ENCODE results near the gene ITGB5.

ITGB5 gene

GRCh38 chr3:124862006-124862405 lies 25.2 kb downstream of the ITGB5 start:
- no peak for DNase-seq (ENCODE audit: low read depth)

GRCh38 chr3:124861041-124861440 lies 26.1 kb downstream of the ITGB5 start:
- peak; percentile 18 for DNase-seq (ENCODE audit: low read depth)

GRCh38 chr3:124860599-124860998 lies 26.6 kb downstream of the ITGB5 start:
- DNase-seq (ENCODE audit: low read depth), result peak; percentile 84

DNA sequence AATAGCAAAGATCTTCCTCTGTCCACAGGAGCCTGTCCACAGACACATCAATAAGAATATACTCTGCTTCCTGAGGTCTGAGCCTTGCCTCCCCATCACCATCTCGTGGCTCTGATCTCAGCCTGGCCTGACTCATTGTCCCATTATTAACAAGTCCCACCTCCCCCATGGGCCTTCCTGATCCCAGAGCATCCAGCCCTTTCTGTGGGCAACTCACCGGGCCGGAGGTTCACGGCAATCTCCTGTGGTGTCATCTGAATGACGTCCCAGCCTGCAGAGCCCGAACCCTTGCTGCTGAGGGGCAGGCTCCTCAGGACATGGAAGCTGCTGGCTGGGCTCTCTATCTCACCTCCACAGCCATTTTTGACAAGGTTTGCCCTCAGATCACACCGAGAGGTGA lies 28.1 kb downstream of the ITGB5 start:
- DNase-seq (ENCODE audit: low read depth), result no peak

DNA sequence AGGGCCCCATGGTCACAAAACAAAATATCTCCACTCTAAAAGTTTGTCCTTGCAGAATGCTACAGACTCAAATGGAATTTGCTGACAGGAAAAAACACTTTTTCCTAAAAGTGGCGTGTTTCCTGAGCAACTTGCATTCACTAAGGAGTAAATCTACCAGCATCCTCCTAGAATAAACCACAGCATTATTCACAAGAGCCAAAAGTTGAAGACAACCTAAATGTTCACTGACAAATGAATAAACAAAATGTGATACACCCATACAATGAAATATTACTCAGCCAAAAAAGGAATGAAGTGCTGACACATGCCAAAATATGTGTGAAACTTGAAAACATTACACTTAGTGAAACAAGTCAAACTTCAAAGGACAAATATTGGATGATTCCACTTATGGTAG lies 28.9 kb downstream of the ITGB5 start:
- DNase-seq (ENCODE audit: low read depth), result no peak

- no peak for DNase-seq (ENCODE audit: low read depth)
Measured at GRCh38 chr3:124856677-124857076, 30.5 kb downstream of the ITGB5 start.

DNA sequence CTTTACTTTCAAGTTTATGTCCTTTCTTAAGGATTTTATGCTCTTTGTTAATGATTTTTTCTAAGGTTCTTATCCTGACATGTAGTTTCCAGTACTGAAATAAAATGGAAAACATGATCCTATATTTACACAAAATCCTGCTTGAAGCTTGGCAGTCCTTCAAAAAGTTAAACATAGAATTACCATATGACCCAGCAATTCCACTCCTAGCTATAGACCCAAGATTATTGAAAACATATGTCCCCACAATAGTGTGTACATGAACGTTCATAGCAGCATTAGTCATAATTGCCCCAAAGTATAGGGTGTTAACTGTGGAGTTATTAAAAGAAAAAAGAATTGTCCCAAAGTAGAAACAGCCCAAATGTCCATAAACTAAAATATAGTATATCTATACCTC lies 33.2 kb downstream of the ITGB5 start:
- peak; percentile 74 for DNase-seq (ENCODE audit: low read depth)

DNA sequence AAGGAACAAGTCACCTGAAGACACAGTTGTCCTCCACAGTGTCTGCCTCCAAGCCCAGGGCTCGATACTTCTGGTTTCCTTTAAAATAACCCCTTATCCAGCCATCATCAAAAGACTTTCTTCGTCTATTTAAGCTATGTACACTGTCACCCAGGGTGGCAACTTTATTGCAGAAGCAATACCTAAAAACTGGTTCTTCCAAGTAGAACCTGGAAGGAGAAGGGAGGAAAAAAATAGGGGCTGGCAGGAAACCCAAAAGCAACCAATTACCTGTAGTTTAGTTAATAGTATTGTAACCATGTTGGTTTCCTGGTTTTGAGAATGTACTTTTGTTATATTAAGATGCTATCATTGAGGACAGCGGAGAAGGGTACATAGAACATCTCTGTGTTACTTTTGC lies 33.7 kb downstream of the ITGB5 start:
- DNase-seq (ENCODE audit: low read depth), result no peak

DNA sequence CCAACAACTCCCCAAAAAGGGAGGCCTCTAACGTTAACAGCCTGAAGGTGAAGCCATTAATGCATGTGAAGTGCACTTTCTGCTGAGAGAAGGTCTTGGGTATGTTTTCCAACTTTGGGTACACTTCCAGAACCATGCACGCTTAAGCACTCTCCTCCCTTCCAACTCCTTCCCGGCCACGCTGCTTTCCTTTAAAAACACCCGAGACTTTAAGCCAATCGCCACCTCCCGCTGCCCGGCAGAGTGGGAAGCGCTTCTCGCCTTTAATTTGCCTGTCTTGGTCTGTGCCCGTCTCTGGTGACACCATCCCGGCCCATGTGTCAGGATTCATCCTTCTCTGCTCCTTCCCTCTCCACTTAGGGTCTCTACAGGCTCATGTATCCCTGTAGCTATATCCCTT lies 35.3 kb downstream of the ITGB5 start:
- DNase-seq (ENCODE audit: low read depth), result no peak

DNA sequence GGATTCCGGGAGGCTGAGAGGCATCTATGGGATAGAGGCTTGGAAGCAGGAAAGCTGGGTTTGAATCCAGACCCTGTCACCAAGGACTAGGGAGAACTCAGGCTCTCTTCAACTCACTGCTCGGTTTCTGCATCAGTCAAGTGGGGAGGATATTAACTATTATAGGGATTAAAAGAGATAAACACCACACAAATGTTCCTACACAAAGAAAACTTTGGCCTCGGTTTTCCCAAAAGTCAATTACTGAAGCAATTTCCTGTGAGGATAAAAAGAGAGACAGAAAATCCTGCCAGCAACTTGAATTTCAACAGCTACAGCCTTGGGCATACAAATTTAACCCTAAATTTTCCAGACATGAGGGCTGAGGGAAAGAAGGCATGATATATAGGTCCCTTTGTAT lies 36.0 kb downstream of the ITGB5 start:
- DNase-seq (ENCODE audit: low read depth), result no peak

DNA sequence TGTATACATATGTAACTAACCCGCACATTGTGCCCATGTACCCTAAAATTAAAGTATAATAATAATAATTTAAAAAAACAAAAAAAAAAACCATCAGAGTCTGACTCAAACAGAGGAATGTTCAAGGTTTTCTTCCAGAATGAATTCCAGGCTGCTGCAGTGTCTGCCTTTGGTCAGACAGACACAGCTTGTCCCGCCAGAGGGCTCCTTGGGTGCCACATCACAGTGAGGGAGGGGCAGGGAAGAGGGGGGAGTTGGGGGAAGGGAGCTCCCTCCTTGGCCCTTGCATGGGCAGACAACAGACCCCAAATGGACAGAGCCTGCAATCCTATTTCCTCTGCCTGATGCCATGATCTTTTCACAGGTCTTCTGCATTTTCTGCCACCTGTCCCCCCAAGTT lies 36.5 kb downstream of the ITGB5 start:
- no peak for DNase-seq (ENCODE audit: low read depth)

DNA sequence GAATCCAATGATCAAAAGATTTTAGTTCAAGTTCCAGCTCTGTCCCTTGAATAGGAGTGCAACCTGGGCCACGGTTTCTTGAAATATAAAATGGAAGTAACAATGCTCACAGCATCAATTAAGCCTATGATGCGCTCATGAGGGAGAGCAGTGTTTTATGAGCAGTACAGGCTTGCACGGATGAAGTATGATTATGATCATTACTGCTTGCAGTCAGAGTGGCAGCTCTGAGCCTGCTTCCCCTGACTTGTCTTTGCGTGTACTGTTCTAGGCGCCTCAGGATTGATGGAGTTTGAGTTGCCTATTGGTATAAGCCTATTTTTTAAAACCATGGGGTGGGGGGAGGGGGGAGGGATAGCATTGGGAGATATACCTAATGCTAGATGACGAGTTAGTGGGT lies 37.0 kb downstream of the ITGB5 start:
- DNase-seq (ENCODE audit: low read depth), result no peak

- DNase-seq (ENCODE audit: low read depth), result no peak
Measured at GRCh38 chr3:124848300-124848699, 38.9 kb downstream of the ITGB5 start.

GRCh38 chr3:124847863-124848262 lies 39.3 kb downstream of the ITGB5 start:
- no peak for DNase-seq (ENCODE audit: low read depth)

DNA sequence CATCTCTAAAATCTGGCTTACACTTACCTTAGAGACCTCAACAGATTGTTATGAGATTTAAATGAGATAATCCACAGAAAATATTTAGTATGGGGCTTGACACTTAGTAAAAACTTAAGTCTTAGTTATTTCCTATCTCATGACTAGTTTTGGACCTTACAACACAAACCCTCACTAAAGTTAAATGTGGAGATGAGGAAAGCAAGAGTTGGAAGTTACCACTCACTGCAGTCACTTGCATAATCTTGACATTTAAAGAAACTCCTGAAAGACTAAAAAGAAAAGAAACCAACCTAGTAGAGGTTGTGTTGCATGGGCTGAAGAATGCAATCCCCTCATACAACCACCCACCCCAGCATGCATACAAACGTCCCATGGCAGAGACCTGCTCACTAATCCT lies 40.1 kb downstream of the ITGB5 start:
- no peak for DNase-seq (ENCODE audit: low read depth)

GRCh38 chr3:124846189-124846588 lies 41.0 kb downstream of the ITGB5 start:
- peak; percentile 83 for DNase-seq (ENCODE audit: low read depth)

DNA sequence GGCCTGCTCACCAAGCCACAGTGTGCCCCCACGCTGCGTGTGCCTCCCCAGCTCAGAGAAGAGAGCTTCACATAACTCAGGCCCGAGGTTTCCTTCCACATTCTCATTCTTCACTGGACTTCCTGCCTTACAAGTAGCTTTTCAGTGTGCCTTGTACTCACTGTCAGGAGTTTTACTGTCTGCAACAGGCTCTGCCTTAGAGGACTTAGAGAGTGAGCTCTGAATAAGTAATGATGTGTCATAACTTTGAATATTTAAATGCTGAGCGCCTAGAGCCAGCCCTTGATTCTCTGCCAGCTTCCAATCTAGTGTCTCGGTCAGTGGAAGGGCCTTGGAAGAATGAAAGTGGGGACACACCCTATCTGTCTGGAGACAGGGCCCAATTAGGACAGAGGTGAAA lies 41.8 kb downstream of the ITGB5 start:
- DNase-seq (ENCODE audit: low read depth), result peak; percentile 86

- no peak for DNase-seq (ENCODE audit: low read depth)
Measured at GRCh38 chr3:124843506-124844177, 43.5 kb downstream of the ITGB5 start.

DNA sequence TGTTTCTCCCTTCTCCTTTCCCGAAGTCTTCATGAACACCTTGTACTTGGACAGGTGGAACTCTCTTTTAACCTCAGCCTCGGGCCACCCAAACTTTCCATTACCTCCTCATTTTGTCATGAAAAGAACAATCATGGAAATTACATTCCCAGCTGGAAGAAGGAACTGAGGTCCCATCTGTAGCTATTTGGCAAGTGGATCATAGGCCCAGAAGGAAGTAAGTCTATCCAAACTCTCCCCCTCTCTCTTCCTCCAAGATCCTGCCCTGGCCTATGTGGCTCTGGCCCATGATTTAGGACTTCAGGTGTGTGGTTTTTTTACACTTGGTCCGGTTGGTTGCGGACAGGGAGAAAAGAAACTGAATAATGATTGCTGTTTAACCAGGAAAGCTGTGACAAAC lies 44.1 kb downstream of the ITGB5 start:
- DNase-seq (ENCODE audit: low read depth), result no peak

- DNase-seq (ENCODE audit: low read depth), result no peak
Measured at GRCh38 chr3:124841517-124841916, 45.6 kb downstream of the ITGB5 start.

DNA sequence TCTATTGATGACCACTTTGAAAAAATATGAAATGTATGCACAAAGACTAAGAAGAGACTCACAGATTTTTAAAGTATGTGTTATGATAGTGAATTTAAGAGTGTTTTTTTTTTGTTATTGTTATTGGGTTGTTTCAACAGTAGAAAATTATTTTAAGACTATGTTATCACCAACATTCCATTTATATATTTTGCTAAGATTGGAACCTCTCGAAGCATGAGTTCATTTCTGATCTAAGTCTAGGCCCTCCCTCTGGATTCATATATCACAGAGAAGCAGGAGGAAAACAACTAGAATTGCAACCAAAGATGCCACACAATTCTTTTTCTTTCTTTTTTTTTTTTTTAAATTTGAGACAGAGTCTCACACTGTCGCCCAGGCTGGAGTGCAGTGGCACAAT lies 46.8 kb downstream of the ITGB5 start:
- no peak for DNase-seq (ENCODE audit: low read depth)

DNA sequence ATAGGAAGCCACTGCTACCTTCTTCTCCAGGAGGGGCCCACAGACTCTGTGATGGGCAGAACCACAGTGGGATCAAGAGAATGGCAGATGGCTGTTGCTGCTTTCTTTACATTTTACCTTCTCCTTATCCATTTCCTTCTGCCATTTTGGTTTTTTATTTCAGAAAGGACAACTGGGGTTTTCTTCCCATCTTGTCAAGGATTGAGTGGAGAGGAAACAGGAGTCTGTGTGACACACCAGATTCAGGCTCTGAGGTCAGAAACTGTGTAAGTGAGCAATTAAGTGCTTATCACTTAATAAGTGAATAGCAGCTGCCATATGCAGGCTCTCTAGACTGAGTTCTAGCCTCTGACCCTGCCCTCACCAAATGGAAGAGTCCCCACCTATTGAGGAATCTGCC lies 47.3 kb downstream of the ITGB5 start:
- no peak for DNase-seq (ENCODE audit: low read depth)

DNA sequence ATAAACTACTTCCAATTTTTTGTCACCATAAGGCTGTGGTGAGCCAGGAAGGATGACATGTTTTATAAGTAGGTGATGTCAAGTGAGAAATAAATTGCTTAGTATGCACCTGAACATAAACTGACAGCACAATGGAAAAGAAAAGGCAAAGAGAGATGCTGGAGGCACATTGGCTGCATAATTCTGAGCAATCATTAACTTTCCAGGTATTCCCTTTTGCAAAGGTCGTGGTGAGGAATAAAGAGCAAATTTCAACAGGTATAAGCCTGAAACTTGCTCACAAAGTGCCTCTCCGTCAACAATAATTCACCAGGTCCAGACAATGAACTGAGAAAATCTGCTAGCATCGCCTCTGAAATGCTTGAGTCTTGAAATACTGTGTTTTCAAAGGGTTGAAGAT lies 48.2 kb downstream of the ITGB5 start:
- DNase-seq (ENCODE audit: low read depth), result no peak

- DNase-seq (ENCODE audit: low read depth), result peak; percentile 53
Measured at GRCh38 chr3:124837730-124838186, 49.4 kb downstream of the ITGB5 start.

- no peak for DNase-seq (ENCODE audit: low read depth)
Measured at GRCh38 chr3:124837065-124837464, 50.1 kb downstream of the ITGB5 start.
